Psoas muscle (tissue), 8 donors: ENCODE results near the gene PSMD14. TPM values are rescaled to one million over a fixed set of nuclear protein-coding genes. Genes with fewer than 3 reads are reported as not detected.
A peak's percentile ranks its signal among the peaks of the same experiment; 100 is the strongest.

Experiments
- ATAC-seq, 4 donors: fragments of 200-7000 bp; cut with Tn5 transposase; one replicate each; pipeline ENCODE4 v1.9.1; 2020; ENCODE audit warnings: moderate library complexity in 3 of 4, mild to moderate bottlenecking in 2 of 4
- DNase-seq, 2 donors: peaks; one replicate each; pipeline ENCODE4 v3.0.0-alpha.2; 2020
- H3K27ac ChIP-seq: fragments of 200-600 bp; one replicate; pipeline ENCODE4 v1.8.0; 2022
- H3K27me3 ChIP-seq, 3 donors: fragments of 200-600 bp in 1 of 3; one replicate each; pipeline versions ENCODE4 v1.6.1 to v1.8.0; 2013 to 2022; ENCODE audit warnings: low read length in 2 of 3, mild to moderate bottlenecking in 2 of 3, moderate library complexity in 1 of 3; ENCODE audit not compliant: insufficient read depth in 3 of 3
- H3K36me3 ChIP-seq, 2 donors: fragments of 200-600 bp in 1 of 2; one replicate each; pipeline versions ENCODE4 v1.6.1 to v1.8.0; 2013 to 2022; ENCODE audit warnings: low read depth in 1 of 2, mild to moderate bottlenecking in 1 of 2, moderate library complexity in 1 of 2; ENCODE audit not compliant: insufficient read depth in 1 of 2
- H3K4me1 ChIP-seq: fragments of 200-600 bp; one replicate; pipeline ENCODE4 v1.8.0; 2022
- H3K4me3 ChIP-seq: fragments of 200-600 bp; one replicate; pipeline ENCODE4 v1.8.0; 2022; ENCODE audit warnings: mild to moderate bottlenecking
- H3K9me3 ChIP-seq: fragments of 200-600 bp; one replicate; pipeline ENCODE4 v1.8.0; 2022
- WGBS, 3 donors: extraction: QIAGEN DNeasy Blood & Tissue Kit; methylation state at CpG; one replicate each; pipeline versions ENCODE4 v1.1.6 to v1.1.7; 2013; 5-methylcytosine and 5-hydroxymethylcytosine counted together
- intact Hi-C, 2 donors: fragments of 100-400 bp; cut with DNase I; formaldehyde crosslinking; loops; one replicate each; pipeline versions ENCODE4 v1.11.0 to v1.14.2; 2022
- polyA plus RNA-seq, 3 donors: library from polyadenylated mRNA; stranded (reverse); fragments of 200-250 nt; gene quantifications; one replicate each; pipeline ENCODE4 v1.2.3, GENCODE V29; 2013
- total RNA-seq, 4 donors: library from RNA; stranded (reverse); fragmentation: NEBNext Ultra II Directional in 2 of 4; extraction: Animal tissue kit (Norgen Biotek cat#: 25700) in 2 of 4; gene quantifications; one replicate each; pipeline versions ENCODE4 v1.2.1 to v1.2.4, GENCODE V29; 2021 to 2023
- TF ChIP-seq, protein P1 (sequence below): fragments of 200-600 bp; IDR thresholded peaks from one replicate; pipeline ENCODE4 v1.8.0; 2022; ENCODE audit warnings: antibody characterized with exemption
- donor health status: healthy with polysubstance abuse.
- donor health status: DM: no; HTN: no; CAD: no; lungs with moderate emphysema.
- donor health status: Bipolar disorder and iron deficiency.
- donor health status: healthy.
- donor health status: DM: yes; HTN: yes; CAD: no.
- donor health status: DM: no; HTN: no; CAD: no.
- donor health status: DM: no; HTN: no; CAD: no.
- donor health status: DM: yes; HTN: yes; CAD: no.

PSMD14 gene
- total and polyA plus RNA-seq, 7 donors = 51.2 to 372 (median 109) TPM

DNA sequence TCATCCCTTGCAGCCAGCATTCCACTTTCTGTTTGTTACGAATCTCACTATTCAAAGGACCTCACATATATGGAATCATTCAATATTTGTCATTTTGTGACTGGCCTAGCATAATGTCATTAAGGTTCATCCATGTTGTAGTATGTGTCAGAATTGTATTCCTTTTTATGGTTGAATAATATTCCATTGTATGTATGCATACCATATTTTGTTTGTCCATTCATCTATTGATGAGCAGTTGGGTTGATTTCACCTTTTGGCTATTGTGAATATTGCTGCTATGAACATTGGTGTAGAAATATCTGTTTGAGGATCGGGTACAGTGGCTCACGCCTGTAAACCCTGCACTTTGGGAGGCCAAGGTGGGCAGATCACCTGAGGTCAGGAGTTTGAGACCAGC, 35.0 kb downstream of the PSMD14 start:
- 97 to 100% (median 99%) methylated on average over 3 of the region's 3 CpGs for WGBS, 3 donors
- ATAC-seq (no peak), DNase-seq (no peak)
- no peaks in the 10 kb centered on the region for H3K36me3 ChIP-seq
- H3K4me3 ChIP-seq = no peak overlapping the region
- H3K27me3 ChIP-seq = no peaks in the 10 kb centered on the region
- no peak overlapping the region for H3K27ac ChIP-seq
- intact Hi-C loops = no loop called here
- TF ChIP-seq, protein P1, sequence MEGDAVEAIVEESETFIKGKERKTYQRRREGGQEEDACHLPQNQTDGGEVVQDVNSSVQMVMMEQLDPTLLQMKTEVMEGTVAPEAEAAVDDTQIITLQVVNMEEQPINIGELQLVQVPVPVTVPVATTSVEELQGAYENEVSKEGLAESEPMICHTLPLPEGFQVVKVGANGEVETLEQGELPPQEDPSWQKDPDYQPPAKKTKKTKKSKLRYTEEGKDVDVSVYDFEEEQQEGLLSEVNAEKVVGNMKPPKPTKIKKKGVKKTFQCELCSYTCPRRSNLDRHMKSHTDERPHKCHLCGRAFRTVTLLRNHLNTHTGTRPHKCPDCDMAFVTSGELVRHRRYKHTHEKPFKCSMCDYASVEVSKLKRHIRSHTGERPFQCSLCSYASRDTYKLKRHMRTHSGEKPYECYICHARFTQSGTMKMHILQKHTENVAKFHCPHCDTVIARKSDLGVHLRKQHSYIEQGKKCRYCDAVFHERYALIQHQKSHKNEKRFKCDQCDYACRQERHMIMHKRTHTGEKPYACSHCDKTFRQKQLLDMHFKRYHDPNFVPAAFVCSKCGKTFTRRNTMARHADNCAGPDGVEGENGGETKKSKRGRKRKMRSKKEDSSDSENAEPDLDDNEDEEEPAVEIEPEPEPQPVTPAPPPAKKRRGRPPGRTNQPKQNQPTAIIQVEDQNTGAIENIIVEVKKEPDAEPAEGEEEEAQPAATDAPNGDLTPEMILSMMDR = no peak
- H3K4me1 ChIP-seq = no peaks in the 10 kb centered on the region
- H3K9me3 ChIP-seq = no peaks in the 10 kb centered on the region

DNA sequence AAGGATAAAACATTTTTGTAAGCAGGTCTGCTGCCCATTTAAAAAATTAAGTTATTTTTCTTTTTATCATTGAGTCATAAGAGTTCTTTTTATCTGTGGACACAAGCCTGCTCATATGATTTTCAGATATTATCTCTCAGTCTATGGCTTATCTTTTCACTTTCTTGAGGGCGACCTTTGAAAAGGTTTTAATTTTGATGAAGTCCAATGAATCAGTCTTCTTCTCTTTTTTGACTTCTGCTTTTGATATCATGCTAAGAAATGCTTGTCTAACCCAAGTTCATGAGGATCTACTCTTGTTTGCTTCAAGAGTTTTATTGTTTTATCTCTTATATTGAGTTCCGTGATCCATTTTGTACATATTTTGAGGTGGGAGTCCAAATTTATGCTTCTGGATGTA, 36.5 kb downstream of the PSMD14 start:
- Histone ChIP-seq H3K4me1 (peaks cover 11% of the 10 kb centered on the region), H3K4me3 (no peak overlapping the region), H3K27ac (no peak overlapping the region), H3K9me3 (no peaks in the 10 kb centered on the region), H3K36me3 (no peaks in the 10 kb centered on the region), H3K27me3 (no peaks in the 10 kb centered on the region)
- ATAC-seq (no peak), DNase-seq (no peak)
- WGBS, 3 donors = 97 to 98% (median 97%) methylated on average over 2 of the region's 2 CpGs
- TF ChIP-seq, protein P1 = no peak
- intact Hi-C loops = no loop called here

DNA sequence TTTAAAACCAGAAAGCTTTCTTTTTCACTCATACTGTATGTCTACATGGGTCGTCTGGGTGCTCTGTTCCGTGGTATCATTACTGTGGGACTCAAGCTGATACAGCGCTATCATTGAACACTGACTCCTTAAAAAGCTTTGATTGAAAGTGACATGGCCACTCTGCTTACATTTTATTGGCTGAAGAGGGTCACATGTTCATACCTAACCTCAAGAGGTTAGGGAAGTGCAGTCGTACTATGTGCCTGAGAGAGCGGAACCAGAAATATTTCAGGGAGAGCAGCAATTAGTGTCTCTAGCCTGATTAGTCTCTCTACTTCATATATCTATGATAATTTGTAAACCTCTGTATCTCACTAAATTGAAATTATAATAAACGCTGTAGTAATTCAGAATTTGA, 43.5 kb downstream of the PSMD14 start:
- no peaks in the 10 kb centered on the region for H3K36me3 ChIP-seq
- 79 to 86% (median 80%) methylated on average over 6 of the region's 6 CpGs for WGBS, 3 donors
- ATAC-seq (peak in 2 of 4 donors; percentile 16), DNase-seq (no peak)
- TF ChIP-seq, protein P1 = no peak
- H3K9me3 ChIP-seq = no peaks in the 10 kb centered on the region
- H3K4me3 ChIP-seq = no peak overlapping the region
- H3K27ac ChIP-seq = no peak overlapping the region
- no peaks in the 10 kb centered on the region for H3K27me3 ChIP-seq
- intact Hi-C loops = no loop called here
- H3K4me1 ChIP-seq = peaks cover 34% of the 10 kb centered on the region

DNA sequence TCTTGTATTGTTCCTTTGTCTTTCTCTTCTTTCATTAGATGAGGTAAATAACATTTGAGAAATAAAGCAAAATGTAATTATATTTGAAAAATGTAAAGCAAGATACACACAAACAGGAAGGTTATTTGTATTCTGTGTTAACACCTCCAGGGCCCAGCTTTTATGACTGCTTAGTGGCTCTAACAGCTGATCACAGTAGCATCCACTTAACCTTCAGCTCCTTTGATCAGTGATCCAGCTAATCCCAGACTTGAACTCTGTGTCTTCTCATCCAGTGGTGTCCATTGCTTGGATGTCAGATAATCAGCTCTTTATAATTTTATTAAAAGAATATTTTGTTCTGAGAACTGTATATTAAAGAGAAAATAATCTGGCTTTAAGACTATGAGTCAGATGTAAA, 44.5 kb downstream of the PSMD14 start:
- Histone ChIP-seq H3K4me3 (no peak overlapping the region), H3K4me1 (peaks cover 34% of the 10 kb centered on the region), H3K36me3 (no peaks in the 10 kb centered on the region), H3K27me3 (no peaks in the 10 kb centered on the region), H3K27ac (no peak overlapping the region), H3K9me3 (no peaks in the 10 kb centered on the region)
- intact Hi-C loops = no loop called here
- DNase-seq = no peak
- ATAC-seq = no peak
- TF ChIP-seq, protein P1 = no peak

DNA sequence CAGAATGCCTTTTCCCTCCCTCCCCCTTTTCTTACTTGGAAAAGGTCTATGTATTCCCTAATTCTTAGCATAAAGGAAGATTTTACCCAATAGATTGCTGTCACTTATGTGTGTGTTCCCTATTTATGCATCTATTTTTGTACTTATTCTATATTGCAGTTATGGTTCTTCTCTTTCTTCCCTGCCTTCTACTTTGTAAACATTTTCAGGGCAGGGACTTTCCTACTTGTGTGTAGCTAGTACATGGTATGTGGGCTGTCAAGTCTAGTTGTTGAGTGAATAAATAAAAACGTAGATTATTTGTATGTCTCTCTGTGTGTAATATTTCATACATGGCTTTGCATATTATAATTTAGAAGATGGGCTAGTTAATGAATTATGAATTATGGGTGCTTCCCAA, 45.3 kb downstream of the PSMD14 start:
- ATAC-seq = no peak
- peaks cover 32% of the 10 kb centered on the region for H3K4me1 ChIP-seq
- H3K9me3 ChIP-seq = no peaks in the 10 kb centered on the region
- no peaks in the 10 kb centered on the region for H3K36me3 ChIP-seq
- H3K27ac ChIP-seq = no peak overlapping the region
- intact Hi-C loops = no loop called here
- H3K4me3 ChIP-seq = no peak overlapping the region
- no peaks in the 10 kb centered on the region for H3K27me3 ChIP-seq
- 82 to 90% (median 85%) methylated on average over 1 of the region's 1 CpG for WGBS, 3 donors
- TF ChIP-seq, protein P1 = no peak
- no peak for DNase-seq
